HG03342 (cell line): ENCODE results near the gene SPDYE3.
A peak's percentile ranks its signal among the peaks of the same experiment; 100 is the strongest.
"Not testable (repeated sequence)": the region's sequence is repeated elsewhere in the genome, so short reads cannot be mapped to it uniquely, and the experiment has no call there.

Experiments used
- ATAC-seq: cut with Tn5 transposase; IDR thresholded peaks from one replicate; pipeline ENCODE4 v1.9.1; 2021; ENCODE audit warnings: mild to moderate bottlenecking, moderate library complexity; ENCODE audit not compliant: unreplicated experiment

SPDYE3 gene

DNA sequence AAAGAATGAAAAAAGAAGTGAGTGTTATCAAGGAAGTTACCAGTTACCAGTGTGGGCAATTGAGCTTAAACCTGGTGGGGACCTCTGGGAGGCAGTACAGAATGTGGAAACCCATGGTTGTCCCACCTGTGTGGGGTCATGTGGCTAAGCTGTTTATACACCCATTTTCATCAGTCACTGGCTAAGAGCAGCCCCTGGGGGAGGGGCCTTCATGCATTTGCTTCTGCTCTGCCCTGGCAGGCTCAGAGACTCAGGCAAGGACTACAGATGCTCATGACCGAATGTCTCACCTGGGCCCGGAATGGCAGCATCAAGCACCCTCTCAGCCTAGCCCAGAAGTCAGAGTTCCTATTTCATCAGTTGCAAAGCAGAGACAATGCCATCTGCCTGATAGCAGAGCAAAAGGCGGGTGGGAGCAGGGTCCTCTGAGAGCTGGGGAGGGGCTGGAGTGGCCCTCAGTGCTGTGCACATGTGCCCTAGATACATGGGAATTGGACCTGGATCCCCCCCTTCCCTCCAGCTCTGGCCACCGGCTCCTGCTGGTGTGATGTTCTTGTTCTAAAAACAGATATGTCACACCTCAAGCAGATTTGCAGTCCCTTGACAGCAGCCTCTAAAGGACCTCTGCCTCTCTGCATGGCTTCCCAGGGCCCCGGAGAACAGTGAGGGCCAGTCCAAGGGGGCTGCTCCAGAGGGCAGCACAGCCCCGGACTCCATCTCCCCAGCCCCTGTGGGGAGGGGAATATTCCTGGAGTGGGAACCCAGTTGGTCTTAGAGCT lies 20.1 kb upstream of the SPDYE3 start:
- ATAC-seq: not testable (repeated sequence)

DNA sequence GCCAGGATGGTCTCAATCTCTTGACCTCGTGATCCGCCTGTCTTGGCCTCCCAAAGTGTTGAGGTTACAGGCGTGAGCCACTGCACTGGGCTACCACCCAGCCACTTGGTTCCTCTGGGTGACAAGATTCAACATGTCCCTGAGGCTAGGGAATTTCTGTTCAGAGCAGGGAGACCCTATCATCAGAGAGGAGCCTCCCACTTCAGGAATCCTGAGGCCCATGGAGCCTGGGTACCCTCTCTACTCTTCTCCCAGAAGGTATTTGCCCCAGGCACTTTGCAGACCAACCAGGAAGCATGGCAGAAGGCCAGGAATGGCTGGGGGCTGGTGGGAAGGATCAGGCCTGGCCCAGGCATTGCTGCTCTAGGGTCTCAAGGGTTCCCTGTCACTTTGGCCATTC lies 19.2 kb upstream of the SPDYE3 start:
- ATAC-seq: not testable (repeated sequence)

GRCh38 chr7:100292162-100292561 lies 15.3 kb upstream of the SPDYE3 start:
- not testable (repeated sequence) for ATAC-seq

DNA sequence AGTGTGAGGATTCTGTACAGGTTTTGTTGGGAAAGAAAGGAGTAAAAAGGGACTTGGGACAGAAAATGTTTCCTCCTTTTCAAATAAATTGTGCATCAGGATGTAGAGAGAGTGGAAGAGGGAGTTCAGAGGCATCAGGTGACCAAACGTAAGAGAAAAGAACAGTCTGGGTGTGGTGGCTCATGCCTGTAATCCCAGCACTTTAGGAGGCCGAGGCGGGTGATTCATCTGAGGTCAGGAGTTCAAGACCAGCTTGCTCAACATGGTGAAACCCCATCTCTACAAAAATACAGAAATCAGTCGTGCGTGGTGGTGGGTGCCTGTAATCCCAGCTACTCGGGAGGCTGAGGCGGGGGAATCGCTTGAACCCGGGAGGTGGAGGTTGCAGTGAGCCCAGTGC lies 12.2 kb upstream of the SPDYE3 start:
- ATAC-seq: not testable (repeated sequence)

DNA sequence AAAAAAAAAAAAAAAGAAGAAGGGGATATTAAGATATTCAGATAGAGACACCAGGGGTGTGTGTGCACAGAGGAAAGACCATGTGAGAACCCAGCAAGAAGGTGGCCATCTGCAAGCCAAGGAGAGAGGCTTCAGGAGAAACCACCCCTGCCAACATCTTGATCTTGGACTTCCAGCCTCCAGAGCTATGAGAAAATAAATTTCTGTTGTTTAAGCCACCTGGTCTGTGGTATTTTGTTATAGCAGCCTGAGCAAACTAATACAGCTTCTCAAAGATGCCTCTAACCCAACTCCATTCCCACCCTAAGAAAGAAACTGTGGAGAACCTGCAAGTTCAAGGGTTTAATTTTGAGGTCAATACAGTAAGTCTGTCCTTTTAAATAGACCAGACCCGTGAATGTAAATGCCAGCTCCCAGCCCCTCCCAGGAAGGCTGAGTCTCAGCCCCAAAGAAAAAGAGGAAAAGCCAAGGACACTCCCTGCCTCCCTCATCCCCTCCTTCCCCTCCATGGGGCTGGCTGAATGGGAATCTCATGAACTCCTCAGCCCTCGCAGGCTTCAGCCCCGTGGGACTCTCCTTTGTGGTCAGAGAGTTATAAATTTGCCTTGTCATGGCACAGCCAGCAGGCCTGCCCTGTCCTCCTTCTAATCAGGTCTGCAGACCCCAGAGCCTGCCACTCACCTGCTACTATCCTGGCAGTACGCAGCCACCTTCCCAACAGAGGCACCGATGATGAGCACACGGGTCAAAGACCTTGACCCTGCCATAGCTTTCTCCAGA lies 9.5 kb upstream of the SPDYE3 start:
- not testable (repeated sequence) for ATAC-seq

GRCh38 chr7:100298632-100298895 lies 8.9 kb upstream of the SPDYE3 start:
- not testable (repeated sequence) for ATAC-seq

- not testable (repeated sequence) for ATAC-seq
Measured at GRCh38 chr7:100304526-100304925, 3.0 kb upstream of the SPDYE3 start.

GRCh38 chr7:100318329-100318728 lies 10.8 kb downstream of the SPDYE3 start:
- not testable (repeated sequence) for ATAC-seq

- ATAC-seq: not testable (repeated sequence)
Measured at GRCh38 chr7:100321648-100322047, 14.1 kb downstream of the SPDYE3 start.

DNA sequence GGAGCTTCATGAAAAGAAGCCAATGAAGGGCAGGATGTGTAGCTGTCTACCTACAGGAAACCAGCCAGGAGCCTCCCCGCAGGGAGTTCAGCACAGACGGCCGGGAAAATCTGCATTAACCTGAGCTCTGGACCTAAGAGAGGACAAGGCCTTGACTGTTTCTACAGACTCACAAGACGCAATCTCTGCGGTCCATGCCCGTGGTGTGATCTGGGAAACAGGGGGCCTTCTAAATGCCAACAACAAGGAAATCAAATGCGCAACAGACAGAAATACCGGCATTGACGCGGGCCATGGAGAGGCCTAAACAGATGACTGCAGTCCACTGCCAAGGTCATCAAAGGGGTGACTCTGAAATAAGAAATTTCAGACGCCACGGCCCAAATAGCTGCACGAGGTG lies 16.7 kb downstream of the SPDYE3 start:
- not testable (repeated sequence) for ATAC-seq

GRCh38 chr7:100325671-100326070 lies 18.2 kb downstream of the SPDYE3 start:
- not testable (repeated sequence) for ATAC-seq

DNA sequence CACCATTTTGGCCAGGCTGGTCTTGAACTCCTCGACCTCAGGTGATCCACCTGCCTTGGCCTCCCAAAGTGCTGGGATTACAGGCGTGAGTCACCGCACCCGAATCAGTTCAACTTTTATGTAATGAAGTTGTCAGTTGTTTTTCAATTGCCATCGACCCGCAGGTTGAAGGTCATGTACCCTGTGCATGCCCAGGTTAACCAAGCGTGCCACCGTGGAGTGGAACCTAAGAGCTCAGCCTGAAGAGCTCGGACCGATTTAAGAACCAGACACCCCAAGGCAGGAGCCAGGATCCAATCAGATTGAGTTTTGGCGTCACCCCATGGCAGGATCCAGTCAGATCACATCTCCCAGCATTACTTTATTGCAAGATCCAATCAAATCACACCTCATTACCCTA lies 19.4 kb downstream of the SPDYE3 start:
- ATAC-seq: not testable (repeated sequence)

DNA sequence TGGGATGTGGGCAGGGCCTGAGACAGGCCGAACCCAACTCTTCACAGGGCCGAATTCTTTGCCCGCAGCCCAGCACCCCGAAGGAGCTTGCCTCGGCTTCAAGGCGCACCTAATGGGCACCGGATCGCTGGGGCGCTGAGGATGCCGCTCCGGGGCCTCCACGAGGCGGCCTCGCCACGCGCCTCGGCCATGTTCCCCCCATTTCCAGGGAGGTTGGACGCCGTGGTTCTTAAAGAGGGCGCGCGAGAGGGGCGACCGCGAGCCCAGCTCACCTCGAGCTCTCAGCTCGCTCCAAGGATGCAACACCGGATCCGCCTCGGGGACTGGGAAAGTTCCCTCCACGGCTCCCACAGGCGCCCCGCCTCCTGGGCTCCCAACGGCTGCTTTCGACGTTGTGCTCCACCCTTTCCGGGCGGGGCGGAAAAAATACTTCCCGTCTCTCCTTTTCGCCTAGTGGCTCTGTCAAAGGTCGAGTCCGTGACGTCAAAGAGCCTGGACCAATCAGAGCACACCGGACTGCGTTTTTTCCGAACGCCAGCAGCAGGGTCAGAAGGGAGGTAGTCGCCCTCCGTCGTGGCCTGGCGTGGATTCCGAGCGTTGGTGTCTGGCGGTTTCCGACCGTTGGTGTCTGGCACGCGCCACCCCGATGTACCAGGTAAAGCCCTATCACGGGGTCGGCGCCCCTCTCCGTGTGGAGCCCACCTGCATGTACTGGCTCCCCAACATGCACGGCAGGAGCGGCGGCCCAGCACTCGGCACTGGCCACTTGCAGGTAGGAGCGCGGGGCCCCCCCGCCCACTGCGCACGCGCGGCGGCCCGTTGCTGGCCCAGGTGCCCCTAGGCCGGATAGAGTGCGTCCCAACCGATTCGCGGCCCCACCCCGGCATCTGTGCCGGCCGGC lies 28.3 kb downstream of the SPDYE3 start:
- ATAC-seq: peak; percentile 91

DNA sequence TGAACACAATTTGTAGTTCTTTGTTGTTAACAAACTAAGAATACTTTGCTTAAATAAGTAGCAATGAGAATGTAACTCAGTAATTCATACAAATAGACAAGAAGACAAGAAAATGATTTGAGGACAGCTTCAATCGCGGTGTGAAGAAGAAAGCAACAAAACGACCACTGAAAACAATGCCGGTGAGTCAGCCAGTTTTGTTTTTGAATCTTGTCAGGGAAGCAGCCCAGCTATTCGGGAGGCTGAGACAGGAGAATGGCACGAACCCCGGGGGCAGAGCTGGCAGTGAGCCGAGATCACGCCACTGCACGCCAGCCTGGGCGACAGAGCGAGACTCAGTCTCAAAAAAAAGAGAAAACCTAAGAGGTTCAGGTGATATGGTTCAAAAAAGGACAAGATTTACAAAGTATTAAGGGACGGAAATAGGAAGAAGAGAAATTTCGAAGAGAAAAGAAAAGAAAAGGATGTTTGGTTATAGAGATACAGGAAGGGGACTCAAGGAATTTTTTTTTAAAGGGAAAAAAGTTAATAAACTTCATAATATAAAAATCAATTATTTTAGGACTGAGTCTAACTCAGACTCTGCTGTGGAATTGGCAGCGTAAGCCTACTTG lies 30.7 kb downstream of the SPDYE3 start:
- ATAC-seq: not testable (repeated sequence)

GRCh38 chr7:100341286-100341685 lies 33.8 kb downstream of the SPDYE3 start:
- ATAC-seq: not testable (repeated sequence)

GRCh38 chr7:100342765-100343164 lies 35.3 kb downstream of the SPDYE3 start:
- ATAC-seq: no peak

DNA sequence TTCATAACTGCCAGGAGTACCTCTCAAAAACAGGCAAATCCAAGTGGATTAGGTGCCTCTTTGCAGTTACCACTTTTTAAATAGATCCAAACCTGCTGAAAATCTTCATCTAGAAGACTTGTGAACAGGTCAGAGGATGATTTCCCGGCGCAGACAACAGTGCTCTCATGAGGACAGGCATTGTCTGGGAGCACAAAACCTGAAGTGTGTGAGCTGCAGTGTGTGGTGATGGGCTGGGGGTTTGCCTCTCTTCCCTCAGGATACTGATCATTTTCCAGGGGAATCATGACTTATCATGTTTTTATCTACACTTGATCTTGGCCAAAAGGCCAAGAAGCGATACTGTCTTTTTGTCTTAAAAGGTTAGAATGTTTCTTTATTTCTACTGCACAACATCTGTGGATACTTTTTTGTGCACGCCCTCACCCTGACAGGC lies 36.6 kb downstream of the SPDYE3 start:
- ATAC-seq: peak; percentile 1

DNA sequence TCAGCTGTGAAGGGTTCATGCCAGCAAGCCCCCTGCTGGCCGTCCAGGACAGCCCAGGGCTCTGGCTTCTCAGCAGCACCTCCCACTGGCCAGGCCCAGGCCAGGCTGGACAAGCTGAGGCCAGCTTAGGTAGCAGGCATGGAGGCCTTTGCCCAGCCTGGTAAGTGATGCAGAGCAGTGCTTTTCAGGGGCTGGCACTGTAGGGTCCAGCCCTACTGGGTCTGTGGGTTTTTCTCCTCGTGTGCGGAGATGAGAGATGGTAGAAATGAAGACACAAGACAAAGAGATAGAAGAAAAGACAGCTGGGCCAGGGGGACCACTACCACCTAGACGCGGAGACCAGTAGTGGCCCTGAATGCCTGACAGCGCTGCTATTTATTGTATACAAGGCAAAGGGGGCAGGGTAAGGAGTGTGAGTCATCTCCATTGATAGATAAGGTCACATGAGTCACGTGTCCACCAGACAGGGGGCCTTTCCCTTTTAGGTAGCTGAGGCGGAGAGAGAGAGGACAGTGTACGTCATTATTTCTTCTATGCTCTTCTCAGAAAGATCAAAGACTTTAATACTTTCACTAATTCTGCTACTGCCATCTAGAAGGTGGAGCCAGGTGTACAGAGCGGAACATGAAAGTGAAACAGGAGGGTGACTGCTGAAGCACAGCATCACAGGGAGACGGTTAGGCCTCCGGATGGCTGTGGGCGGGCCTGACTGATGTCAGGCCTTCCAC lies 37.2 kb downstream of the SPDYE3 start:
- peak; percentile 74 for ATAC-seq

DNA sequence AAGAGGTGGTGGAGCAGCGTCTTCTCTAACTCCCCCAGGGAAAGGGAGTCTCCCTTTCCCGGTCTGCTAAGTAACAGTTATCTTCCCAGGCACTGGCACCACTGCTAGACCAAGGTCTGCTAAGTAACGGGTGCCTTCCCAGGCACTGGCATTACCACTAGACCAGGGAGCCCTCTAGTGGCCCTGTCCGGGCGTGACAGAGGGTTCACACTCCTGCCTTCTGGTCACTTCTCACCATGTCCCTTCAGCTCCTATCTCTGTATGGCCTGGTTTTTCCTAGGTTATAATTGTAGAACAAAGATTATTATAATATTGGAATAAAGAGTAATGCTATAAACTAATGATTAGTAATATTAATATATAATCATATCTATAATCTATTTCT lies 37.8 kb downstream of the SPDYE3 start:
- ATAC-seq: peak; percentile 14

DNA sequence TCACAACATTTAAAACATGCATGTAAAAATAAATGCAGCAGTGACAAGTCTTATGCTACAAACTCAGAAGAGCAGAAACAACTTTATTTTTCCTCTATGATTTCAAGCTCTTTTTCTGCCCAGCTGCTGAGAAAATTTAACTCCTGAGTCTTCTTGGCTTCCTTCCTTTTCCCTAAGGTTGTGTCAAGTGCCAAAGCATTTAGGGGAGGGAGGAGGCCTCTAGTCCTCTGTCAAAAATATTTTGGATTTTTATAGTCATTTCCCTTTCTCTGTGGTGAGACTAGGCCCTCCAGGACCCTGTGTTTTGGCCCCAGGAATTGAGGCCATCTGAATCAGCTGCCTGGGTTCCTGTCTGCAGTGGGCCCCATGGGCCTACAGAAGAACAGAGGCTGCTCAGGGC lies 39.4 kb downstream of the SPDYE3 start:
- ATAC-seq: no peak
